GM18868 (cell line): ENCODE measurements around the gene EPHB6.

Experiments used
- ATAC-seq: cut with Tn5 transposase; IDR thresholded peaks from one replicate; pipeline ENCODE4 v1.9.1; 2021; ENCODE audit warnings: mild to moderate bottlenecking, moderate library complexity; ENCODE audit not compliant: unreplicated experiment

The EPHB6 gene

DNA sequence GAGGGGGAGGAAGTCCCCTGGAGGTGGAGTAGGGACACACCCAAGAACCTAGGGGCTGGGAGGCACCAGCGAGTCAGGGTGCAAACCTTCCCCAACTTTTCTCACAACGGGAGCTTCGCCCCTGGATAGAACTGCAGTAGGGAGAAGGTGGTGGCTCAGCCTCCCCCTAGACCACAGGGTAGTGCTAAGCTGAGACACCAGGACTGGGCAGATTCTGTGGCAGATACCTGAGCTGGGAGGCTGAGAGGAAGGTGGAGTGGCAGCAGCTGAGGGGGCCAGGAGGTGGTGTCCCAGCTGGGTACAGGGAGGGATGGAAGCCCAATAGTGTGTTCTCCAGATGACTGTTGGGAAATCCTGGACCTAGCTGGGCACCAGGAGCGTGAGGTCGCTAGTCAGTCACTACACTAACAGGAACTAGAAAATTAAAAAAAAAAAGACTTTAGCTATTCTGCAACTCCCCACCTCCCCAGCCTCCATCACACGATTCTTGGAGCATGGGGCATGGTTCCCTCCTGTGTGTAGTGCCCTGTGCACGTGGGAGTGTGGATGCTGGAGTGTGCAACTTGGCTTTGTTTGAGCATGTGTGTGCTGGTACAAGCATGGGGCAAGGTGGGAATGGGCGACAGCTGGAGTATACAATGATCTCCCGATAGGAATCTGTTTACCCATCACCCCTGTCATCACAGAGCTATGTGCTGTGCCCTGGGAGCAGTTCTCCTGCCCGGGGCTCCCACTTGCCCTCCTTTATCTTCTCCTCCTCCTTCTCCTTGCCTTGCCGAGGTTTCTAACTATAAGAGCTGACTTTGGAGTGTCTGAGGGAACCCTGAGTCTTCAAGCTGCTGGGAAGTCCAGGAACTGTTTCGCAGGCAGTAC lies 39.5 kb downstream of the EPHB6 start:
- ATAC-seq, result no peak

DNA sequence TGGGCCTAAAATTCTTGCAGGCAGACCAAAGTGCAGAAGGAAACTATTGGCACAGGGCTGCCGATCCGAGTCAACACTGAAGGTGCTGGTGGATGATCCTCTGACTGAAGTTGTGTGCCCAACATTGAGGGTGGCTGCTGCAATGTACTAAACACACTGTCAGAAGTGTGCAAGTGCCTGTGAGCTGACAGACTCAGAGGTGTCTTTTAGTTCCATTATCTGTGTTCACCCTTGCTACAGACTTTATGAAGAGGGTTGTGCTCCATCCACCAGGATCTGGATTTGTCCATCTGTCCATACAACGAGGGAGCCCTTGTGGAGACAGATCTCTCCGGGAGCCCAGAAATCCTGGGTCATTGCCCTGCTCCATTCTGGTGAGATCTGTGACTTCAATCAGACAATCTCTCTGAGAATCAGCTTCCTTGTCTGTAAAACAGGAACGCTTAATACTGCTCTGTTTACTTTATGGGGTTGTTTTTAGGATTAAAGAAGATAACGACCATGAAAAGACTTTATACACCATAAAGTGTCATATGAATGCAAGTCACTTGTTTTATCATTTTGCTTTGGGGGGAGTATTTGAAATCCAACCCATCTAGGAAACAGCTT lies 40.2 kb downstream of the EPHB6 start:
- ATAC-seq, result no peak

- ATAC-seq, result no peak
These were observed 41.3 kb downstream of the EPHB6 start for GRCh38 chr7:142896151-142896550.

DNA sequence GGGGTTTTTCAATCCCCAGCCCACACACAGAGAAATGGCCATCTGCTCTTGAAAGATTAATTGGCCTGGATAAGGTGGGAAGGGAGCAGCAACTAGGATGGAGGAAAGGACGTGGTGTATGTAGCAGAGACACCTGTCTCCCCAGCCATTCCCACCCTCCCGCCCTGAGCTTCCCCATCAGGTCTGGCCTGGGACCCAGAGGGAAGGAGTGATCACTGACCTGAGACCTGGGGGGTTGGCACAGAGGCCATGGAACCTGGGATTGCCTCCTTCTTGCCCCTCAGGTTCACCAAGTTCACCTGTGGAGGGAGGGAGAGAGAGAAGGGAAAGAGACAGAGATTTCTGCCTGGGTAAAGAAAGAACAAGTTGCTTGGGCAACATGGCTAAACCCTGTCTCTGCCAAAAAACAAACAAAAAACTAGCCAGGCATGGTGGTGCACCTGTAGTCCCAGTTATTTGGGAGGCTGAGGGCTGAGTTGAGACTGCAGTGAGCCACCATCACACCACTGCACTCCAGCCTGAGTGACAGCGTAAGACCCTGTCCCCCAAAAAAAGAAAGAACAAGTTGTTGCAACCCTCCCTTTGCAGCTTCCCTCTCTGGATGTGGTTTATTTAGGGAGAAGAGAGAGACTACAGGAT lies 42.0 kb downstream of the EPHB6 start:
- no peak for ATAC-seq

GRCh38 chr7:142897691-142898090 lies 42.8 kb downstream of the EPHB6 start:
- ATAC-seq, result no peak

GRCh38 chr7:142898377-142899170 lies 43.7 kb downstream of the EPHB6 start:
- ATAC-seq, result no peak

- no peak for ATAC-seq
These were observed 44.8 kb downstream of the EPHB6 start for GRCh38 chr7:142899661-142900060.

GRCh38 chr7:142901426-142902259 lies 46.8 kb downstream of the EPHB6 start:
- ATAC-seq, result no peak

GRCh38 chr7:142904128-142904527 lies 49.3 kb downstream of the EPHB6 start:
- ATAC-seq, result no peak

DNA sequence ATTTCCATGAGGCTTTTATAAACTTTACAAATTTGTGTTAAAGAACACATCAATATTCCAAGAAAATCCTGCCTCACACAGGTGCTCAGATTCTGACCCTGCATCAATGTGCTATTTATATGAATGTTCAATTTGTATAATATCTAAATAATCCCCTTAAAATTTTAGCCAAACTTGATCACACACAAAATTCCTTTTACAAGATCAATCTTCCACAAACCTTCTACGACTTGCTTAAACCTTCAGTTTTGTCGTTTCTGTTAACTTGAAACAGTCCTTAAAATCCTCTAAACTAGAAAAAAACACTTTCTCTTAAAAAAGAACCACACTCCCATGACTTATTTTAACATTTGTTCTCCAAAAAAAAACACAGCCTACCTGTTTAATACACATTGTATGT lies 50.9 kb downstream of the EPHB6 start:
- ATAC-seq, result no peak

GRCh38 chr7:142906643-142907042 lies 51.8 kb downstream of the EPHB6 start:
- no peak for ATAC-seq

DNA sequence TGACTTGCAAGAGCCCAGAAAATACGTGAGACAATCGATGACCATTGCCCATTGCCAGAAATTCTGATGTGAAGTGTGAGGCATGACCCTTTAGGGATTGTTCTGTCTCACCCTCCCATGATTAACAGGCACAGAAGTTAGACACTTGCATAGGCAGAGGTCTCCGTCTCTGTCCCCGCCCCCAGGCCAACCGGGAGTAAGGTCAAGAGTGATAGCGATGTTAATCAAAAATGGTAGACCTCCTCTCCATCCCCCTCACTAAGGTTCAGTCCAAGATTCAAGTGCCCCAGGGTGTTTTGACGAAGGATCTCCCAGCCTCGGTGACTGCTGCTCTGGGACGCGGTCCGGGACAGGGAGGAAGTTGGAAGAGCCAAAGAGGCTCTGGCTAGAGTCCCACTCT lies 53.4 kb downstream of the EPHB6 start:
- ATAC-seq, result no peak

DNA sequence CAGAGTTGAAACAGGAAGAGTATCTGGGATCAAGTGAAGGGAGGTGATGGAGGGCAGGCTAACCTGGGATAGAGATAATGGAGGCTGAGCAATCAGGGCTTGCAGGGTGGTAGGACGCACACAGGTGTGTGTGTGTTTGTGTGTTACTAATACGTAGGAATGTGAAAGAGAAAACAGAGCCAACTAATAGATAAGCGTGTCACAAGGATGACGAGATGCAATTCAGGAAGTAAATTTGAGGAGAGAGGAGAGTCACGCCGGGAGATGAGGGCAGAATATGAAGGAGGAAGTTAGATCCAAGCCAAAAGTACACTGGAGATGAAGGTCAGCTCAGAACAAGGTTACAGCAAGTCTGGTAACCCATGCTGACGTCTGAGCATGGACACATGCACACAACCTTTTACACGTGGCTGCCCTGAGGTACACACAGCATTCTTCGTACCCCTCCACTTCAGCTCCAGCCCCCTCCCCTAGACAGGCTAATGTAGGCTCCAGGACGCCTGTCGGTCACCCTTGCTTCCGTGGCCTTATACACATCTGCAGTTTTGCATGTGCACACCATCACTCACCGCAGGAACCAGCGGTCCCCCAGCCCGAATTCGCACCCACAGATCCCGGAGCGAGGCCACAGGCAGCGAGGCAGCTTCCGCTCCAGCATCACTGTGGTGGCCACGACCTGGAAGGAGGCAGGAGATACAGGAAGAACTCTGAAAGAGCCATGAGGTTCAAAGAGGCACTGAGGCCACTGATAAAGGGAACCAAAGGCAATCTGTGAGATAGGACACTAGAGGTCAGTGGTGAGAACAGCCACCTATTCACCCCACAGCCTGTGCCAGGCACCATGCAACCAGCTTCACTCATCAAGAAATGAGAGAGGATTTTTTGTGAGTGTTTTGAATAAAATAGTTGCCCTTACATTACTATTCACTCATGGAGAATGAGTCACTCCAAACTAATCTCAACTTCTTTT lies 54.3 kb downstream of the EPHB6 start:
- ATAC-seq, result no peak

GRCh38 chr7:142910031-142910433 lies 55.2 kb downstream of the EPHB6 start:
- no peak for ATAC-seq

GRCh38 chr7:142910481-142910880 lies 55.6 kb downstream of the EPHB6 start:
- no peak for ATAC-seq

- no peak for ATAC-seq
These were observed 58.2 kb downstream of the EPHB6 start for GRCh38 chr7:142913051-142913450.

DNA sequence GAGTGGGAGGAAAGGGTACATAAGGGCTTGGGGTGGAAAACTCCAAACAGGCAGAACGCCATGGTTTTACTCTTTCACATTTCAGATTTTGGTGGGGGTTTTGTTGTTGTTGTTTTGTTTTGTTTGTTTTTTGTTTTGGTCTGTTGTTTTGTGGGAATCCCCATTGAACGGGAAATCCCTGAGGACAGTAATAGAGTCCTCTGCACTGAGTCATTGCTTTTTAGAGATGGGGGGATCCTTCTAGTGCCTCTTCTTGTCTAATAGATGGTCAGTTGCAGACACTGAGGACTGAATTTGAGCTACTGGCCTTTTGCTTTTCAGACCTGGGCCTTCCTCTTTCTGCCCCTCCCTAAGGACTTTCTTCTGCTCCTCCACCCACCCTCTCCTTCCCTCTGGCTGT lies 58.7 kb downstream of the EPHB6 start:
- ATAC-seq, result no peak

DNA sequence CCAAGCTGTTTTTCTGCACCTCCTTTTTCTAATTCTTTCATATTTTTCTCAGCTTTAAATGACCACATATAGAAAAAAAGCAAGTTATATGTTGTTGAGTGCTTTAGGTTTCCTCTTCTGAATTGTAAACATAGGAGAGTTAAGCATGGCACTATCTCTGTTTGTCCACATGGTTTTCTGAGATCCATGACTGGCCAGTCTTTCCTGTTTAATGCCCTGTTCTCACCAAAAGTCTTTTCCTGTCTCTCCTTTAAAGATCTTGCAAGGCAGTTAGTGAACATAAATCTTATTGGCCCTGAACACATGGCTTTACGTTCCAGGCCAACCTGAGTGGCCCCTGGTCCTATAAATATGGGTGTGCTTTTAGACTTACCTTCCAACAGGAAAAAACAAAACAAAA lies 59.2 kb downstream of the EPHB6 start:
- no peak for ATAC-seq

GRCh38 chr7:142915315-142915714 lies 60.4 kb downstream of the EPHB6 start:
- ATAC-seq, result no peak
